ELR (cell line): Measurements from ENCODE around the gene YIF1A.

Experiments used
- DNase-seq: peaks from one replicate; pipeline ENCODE4 v3.0.0-alpha.2; 2015; ENCODE audit warnings: low read depth

YIF1A gene

GRCh38 chr11:66288671-66289547, at the start of gene YIF1A:
Gene YIF1A, minus strand, starts transcription at chr11:66289143. Its CDS starts 158 bp downstream, at chr11:66288985.
- peak; percentile 99 for DNase-seq

- DNase-seq: peak; percentile 71
Observed at GRCh38 chr11:66337103-66337899, 48.4 kb upstream of the YIF1A start.

- DNase-seq: peak; percentile 100
Observed at GRCh38 chr11:66336234-66337102, 47.5 kb upstream of the YIF1A start, which contains the start of gene RIN1. Gene RIN1, minus strand, starts transcription at chr11:66336434. Its CDS starts 32 bp downstream, at chr11:66336402.

GRCh38 chr11:66335531-66336233, 46.7 kb upstream of the YIF1A start:
- DNase-seq: peak; percentile 81

GRCh38 chr11:66334605-66335442, 45.9 kb upstream of the YIF1A start:
- DNase-seq: no peak

- no peak for DNase-seq
Observed at GRCh38 chr11:66333896-66334604, 45.1 kb upstream of the YIF1A start.

- no peak for DNase-seq
Observed at GRCh38 chr11:66333220-66333877, 44.4 kb upstream of the YIF1A start.

GRCh38 chr11:66332371-66333219, 43.7 kb upstream of the YIF1A start:
- no peak for DNase-seq

GRCh38 chr11:66331542-66332370, 42.8 kb upstream of the YIF1A start:
- DNase-seq: no peak

- no peak for DNase-seq
Observed at GRCh38 chr11:66330931-66331330, 42.0 kb upstream of the YIF1A start.

- no peak for DNase-seq
Observed at GRCh38 chr11:66329165-66329673, 40.3 kb upstream of the YIF1A start.

- DNase-seq: peak; percentile 86
Observed at GRCh38 chr11:66328302-66329144, 39.6 kb upstream of the YIF1A start.

- DNase-seq: no peak
Observed at GRCh38 chr11:66328031-66328301, 39.0 kb upstream of the YIF1A start.

- DNase-seq: peak; percentile 84
Observed at GRCh38 chr11:66327171-66328030, 38.5 kb upstream of the YIF1A start.
